ENCODE measurements around the gene NDUFA7.
A peak's percentile ranks its signal among the peaks of the same experiment; 100 is the strongest.

Gene NDUFA7

GRCh38 chr19:8307400-8307964, 13.7 kb downstream of the NDUFA7 start:
- no peak for DNase-seq (ENCODE audit: low read depth in 1 of 2, low spot score in 1 of 2)
- TF ChIP-seq POLR2AphosphoS5 (IDR thresholded peaks at IDR 0.05; ENCODE audit: low read depth) (no peak), CTCF (IDR thresholded peaks at IDR 0.05; ENCODE audit: insufficient read depth, low read length) (no peak), GABPA (IDR thresholded peaks at IDR 0.05; ENCODE audit: low read depth) (no peak), REST (IDR thresholded peaks at IDR 0.05; ENCODE audit: insufficient replicate concordance, low read depth) (no peak), SPI1 (IDR thresholded peaks at IDR 0.05; ENCODE audit: borderline replicate concordance, low read depth) (no peak)
- Histone ChIP-seq H3K4me3 (replicated peaks; ENCODE audit: insufficient read depth, low read length) (peak overlapping the region; percentile 38), H3K27me3 (ENCODE audit: insufficient read depth, poor library complexity, severe bottlenecking) (no peaks in the 10 kb centered on the region), H3K27ac (replicated peaks) (no peak overlapping the region)

GRCh38 chr19:8306235-8307054, 14.7 kb downstream of the NDUFA7 start:
- Histone ChIP-seq H3K4me3 (replicated peaks; ENCODE audit: insufficient read depth, low read length) (no peak overlapping the region), H3K27me3 (ENCODE audit: insufficient read depth, poor library complexity, severe bottlenecking) (no peaks in the 10 kb centered on the region), H3K27ac (replicated peaks) (no peak overlapping the region)
- TF ChIP-seq SPI1 (IDR thresholded peaks at IDR 0.05; ENCODE audit: borderline replicate concordance, low read depth), result no peak
- TF ChIP-seq REST (IDR thresholded peaks at IDR 0.05; ENCODE audit: insufficient replicate concordance, low read depth), result no peak
- TF ChIP-seq CTCF (IDR thresholded peaks at IDR 0.05; ENCODE audit: insufficient read depth, low read length), result no peak
- TF ChIP-seq GABPA (IDR thresholded peaks at IDR 0.05; ENCODE audit: low read depth), result no peak
- TF ChIP-seq POLR2AphosphoS5 (IDR thresholded peaks at IDR 0.05; ENCODE audit: low read depth), result no peak
- peak in 1 of 2 experiments; percentile 0 for DNase-seq (ENCODE audit: low read depth in 1 of 2, low spot score in 1 of 2)

GRCh38 chr19:8305798-8306197, 15.4 kb downstream of the NDUFA7 start:
- DNase-seq (ENCODE audit: low read depth in 1 of 2, low spot score in 1 of 2), result no peak
- no peaks in the 10 kb centered on the region for H3K27me3 ChIP-seq (ENCODE audit: insufficient read depth, poor library complexity, severe bottlenecking)
- TF ChIP-seq POLR2AphosphoS5 (IDR thresholded peaks at IDR 0.05; ENCODE audit: low read depth) (no peak), SPI1 (IDR thresholded peaks at IDR 0.05; ENCODE audit: borderline replicate concordance, low read depth) (no peak), CTCF (IDR thresholded peaks at IDR 0.05; ENCODE audit: insufficient read depth, low read length) (no peak), REST (IDR thresholded peaks at IDR 0.05; ENCODE audit: insufficient replicate concordance, low read depth) (no peak), GABPA (IDR thresholded peaks at IDR 0.05; ENCODE audit: low read depth) (no peak)
- H3K27ac ChIP-seq (replicated peaks), result no peak overlapping the region
- no peak overlapping the region for H3K4me3 ChIP-seq (replicated peaks; ENCODE audit: insufficient read depth, low read length)

Measured in HL-60 (cell line).